Measurements from ENCODE around the gene KCNA4.

The KCNA4 gene

DNA sequence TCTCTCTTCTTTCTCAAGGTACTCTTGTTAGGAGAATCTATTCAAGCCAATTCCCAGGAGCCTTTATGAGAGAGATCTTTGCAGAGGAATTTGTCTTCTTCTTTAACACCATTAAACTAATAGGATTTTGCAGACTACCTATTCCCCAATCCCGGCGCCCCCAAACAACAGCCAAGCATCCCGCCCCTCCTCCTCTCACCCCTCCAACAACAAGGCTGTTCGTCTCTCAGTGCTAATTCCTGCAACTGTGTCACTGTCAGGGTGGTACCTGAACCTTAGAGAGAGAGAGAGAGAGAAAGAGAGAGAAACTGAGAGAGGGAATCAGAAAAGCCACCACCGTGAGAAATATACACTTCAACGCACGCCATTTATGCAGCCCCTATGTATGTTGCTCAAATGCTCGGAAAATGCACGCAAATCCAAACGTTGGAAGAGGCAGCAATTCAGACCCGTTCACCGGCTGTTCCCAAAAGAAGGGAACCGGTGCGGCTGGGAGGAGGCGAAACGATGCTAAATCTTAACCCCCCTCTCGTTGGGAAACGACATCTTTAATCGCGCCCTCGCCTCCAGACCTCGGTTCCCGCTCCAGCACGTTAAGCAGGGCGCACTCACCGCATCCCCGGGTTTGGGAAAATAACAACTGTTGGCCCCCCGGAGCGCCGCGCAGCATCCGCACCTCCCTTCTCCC is 961 bp downstream of the KCNA4 start:
- ATAC-seq, result no peak
- TF ChIP-seq ZNF8 (CRISPR knock-in tag; IDR thresholded peaks at IDR 0.05), result no peak
- TF ChIP-seq GLIS3 (CRISPR knock-in tag; IDR thresholded peaks at IDR 0.05), result no peak
- no peak for TF ChIP-seq RARB (CRISPR knock-in tag; IDR thresholded peaks at IDR 0.05)
- TF ChIP-seq, protein P1, sequence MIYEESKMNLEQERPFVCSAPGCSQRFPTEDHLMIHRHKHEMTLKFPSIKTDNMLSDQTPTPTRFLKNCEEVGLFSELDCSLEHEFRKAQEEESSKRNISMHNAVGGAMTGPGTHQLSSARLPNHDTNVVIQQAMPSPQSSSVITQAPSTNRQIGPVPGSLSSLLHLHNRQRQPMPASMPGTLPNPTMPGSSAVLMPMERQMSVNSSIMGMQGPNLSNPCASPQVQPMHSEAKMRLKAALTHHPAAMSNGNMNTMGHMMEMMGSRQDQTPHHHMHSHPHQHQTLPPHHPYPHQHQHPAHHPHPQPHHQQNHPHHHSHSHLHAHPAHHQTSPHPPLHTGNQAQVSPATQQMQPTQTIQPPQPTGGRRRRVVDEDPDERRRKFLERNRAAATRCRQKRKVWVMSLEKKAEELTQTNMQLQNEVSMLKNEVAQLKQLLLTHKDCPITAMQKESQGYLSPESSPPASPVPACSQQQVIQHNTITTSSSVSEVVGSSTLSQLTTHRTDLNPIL (CRISPR knock-in tag; IDR thresholded peaks at IDR 0.05; ENCODE audit: low read depth), result no peak
- TF ChIP-seq, protein P2, sequence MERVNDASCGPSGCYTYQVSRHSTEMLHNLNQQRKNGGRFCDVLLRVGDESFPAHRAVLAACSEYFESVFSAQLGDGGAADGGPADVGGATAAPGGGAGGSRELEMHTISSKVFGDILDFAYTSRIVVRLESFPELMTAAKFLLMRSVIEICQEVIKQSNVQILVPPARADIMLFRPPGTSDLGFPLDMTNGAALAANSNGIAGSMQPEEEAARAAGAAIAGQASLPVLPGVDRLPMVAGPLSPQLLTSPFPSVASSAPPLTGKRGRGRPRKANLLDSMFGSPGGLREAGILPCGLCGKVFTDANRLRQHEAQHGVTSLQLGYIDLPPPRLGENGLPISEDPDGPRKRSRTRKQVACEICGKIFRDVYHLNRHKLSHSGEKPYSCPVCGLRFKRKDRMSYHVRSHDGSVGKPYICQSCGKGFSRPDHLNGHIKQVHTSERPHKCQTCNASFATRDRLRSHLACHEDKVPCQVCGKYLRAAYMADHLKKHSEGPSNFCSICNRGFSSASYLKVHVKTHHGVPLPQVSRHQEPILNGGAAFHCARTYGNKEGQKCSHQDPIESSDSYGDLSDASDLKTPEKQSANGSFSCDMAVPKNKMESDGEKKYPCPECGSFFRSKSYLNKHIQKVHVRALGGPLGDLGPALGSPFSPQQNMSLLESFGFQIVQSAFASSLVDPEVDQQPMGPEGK (CRISPR knock-in tag; IDR thresholded peaks at IDR 0.05; ENCODE audit: borderline replicate concordance), result no peak
- TF ChIP-seq OSR1 (CRISPR knock-in tag; IDR thresholded peaks at IDR 0.05), result no peak
- TF ChIP-seq SNAI2 (CRISPR knock-in tag; IDR thresholded peaks at IDR 0.05), result no peak
- TF ChIP-seq TCF4 (CRISPR knock-in tag; IDR thresholded peaks at IDR 0.05; ENCODE audit: borderline replicate concordance), result no peak
- TF ChIP-seq, protein P3, sequence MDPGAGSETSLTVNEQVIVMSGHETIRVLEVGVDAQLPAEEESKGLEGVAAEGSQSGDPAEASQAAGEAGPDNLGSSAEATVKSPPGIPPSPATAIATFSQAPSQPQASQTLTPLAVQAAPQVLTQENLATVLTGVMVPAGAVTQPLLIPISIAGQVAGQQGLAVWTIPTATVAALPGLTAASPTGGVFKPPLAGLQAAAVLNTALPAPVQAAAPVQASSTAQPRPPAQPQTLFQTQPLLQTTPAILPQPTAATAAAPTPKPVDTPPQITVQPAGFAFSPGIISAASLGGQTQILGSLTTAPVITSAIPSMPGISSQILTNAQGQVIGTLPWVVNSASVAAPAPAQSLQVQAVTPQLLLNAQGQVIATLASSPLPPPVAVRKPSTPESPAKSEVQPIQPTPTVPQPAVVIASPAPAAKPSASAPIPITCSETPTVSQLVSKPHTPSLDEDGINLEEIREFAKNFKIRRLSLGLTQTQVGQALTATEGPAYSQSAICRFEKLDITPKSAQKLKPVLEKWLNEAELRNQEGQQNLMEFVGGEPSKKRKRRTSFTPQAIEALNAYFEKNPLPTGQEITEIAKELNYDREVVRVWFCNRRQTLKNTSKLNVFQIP (CRISPR knock-in tag; IDR thresholded peaks at IDR 0.05; ENCODE audit: borderline replicate concordance, low read depth), result no peak
- TF ChIP-seq, protein P4, sequence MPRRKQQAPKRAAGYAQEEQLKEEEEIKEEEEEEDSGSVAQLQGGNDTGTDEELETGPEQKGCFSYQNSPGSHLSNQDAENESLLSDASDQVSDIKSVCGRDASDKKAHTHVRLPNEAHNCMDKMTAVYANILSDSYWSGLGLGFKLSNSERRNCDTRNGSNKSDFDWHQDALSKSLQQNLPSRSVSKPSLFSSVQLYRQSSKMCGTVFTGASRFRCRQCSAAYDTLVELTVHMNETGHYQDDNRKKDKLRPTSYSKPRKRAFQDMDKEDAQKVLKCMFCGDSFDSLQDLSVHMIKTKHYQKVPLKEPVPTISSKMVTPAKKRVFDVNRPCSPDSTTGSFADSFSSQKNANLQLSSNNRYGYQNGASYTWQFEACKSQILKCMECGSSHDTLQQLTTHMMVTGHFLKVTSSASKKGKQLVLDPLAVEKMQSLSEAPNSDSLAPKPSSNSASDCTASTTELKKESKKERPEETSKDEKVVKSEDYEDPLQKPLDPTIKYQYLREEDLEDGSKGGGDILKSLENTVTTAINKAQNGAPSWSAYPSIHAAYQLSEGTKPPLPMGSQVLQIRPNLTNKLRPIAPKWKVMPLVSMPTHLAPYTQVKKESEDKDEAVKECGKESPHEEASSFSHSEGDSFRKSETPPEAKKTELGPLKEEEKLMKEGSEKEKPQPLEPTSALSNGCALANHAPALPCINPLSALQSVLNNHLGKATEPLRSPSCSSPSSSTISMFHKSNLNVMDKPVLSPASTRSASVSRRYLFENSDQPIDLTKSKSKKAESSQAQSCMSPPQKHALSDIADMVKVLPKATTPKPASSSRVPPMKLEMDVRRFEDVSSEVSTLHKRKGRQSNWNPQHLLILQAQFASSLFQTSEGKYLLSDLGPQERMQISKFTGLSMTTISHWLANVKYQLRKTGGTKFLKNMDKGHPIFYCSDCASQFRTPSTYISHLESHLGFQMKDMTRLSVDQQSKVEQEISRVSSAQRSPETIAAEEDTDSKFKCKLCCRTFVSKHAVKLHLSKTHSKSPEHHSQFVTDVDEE (CRISPR knock-in tag; IDR thresholded peaks at IDR 0.05), result no peak
- no peak for TF ChIP-seq ISL1 (CRISPR knock-in tag; IDR thresholded peaks at IDR 0.05)
- no peak for TF ChIP-seq ESRRG (CRISPR knock-in tag; IDR thresholded peaks at IDR 0.05)
- TF ChIP-seq ZNF565 (CRISPR knock-in tag; conservative IDR thresholded peaks at IDR 0.05; ENCODE audit: low read depth), result no peak
- TF ChIP-seq ZFP3 (CRISPR knock-in tag; IDR thresholded peaks at IDR 0.05), result no peak
- TF ChIP-seq ZFP30 (CRISPR knock-in tag; IDR thresholded peaks at IDR 0.05), result no peak
- no peak for TF ChIP-seq CSDC2 (CRISPR knock-in tag; IDR thresholded peaks at IDR 0.05)

DNA sequence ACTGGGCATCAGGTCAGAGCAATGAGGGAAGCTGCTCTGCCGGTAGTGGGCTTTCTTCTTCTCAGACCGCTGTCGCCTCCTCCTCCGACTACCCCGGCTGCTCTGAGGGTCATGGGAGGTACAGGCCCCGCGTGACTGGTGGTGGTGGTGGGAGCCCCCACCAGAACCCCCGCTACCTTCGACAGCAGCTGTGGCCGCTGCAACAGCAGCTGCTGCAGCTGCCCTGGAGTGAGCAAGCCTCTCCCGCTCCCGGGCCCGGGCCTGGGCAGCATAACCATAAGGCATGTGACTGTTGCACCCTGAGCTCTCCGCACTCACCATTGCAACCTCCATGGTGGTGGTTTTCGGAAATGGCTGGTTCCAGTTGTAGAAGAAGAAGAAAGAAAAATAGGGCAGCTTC is 4.5 kb downstream of the KCNA4 start:
- TF ChIP-seq ZNF70 (CRISPR knock-in tag; IDR thresholded peaks at IDR 0.05), result no peak
- TF ChIP-seq TCF4 (CRISPR knock-in tag; IDR thresholded peaks at IDR 0.05; ENCODE audit: borderline replicate concordance), result no peak
- no peak for TF ChIP-seq CSDC2 (CRISPR knock-in tag; IDR thresholded peaks at IDR 0.05)
- TF ChIP-seq, protein P5, sequence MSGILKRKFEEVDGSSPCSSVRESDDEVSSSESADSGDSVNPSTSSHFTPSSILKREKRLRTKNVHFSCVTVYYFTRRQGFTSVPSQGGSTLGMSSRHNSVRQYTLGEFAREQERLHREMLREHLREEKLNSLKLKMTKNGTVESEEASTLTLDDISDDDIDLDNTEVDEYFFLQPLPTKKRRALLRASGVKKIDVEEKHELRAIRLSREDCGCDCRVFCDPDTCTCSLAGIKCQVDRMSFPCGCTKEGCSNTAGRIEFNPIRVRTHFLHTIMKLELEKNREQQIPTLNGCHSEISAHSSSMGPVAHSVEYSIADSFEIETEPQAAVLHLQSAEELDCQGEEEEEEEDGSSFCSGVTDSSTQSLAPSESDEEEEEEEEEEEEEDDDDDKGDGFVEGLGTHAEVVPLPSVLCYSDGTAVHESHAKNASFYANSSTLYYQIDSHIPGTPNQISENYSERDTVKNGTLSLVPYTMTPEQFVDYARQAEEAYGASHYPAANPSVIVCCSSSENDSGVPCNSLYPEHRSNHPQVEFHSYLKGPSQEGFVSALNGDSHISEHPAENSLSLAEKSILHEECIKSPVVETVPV (CRISPR knock-in tag; IDR thresholded peaks at IDR 0.05), result no peak
- no peak for ATAC-seq

DNA sequence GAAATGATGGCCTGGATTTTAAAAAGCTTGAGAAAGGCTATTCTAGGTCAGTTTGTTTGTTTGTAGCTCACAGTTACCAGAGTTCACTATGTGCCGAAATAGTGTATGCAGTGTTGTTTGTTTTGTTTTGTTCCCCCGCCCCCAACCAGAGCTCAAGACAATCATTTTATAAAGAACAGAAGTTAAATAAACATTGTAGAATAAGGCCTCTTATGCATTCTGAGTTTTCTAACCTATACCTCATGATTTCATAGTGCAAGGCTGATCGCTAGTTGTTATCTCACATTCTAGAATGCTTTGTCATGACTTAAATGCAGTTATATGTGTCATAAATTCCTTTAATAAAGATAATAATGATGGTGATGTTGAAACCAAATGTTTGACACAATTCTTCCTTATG is 7.8 kb downstream of the KCNA4 start:
- ATAC-seq, result no peak
- no peak for TF ChIP-seq TCF4 (CRISPR knock-in tag; IDR thresholded peaks at IDR 0.05; ENCODE audit: borderline replicate concordance)
- TF ChIP-seq, protein P3 (CRISPR knock-in tag; IDR thresholded peaks at IDR 0.05; ENCODE audit: borderline replicate concordance, low read depth), result no peak
- TF ChIP-seq OSR1 (CRISPR knock-in tag; IDR thresholded peaks at IDR 0.05), result no peak
- no peak for TF ChIP-seq ZNF565 (CRISPR knock-in tag; conservative IDR thresholded peaks at IDR 0.05; ENCODE audit: low read depth)
- TF ChIP-seq RARB (CRISPR knock-in tag; IDR thresholded peaks at IDR 0.05), result no peak
- no peak for TF ChIP-seq ZNF70 (CRISPR knock-in tag; IDR thresholded peaks at IDR 0.05)
- no peak for TF ChIP-seq GLIS3 (CRISPR knock-in tag; IDR thresholded peaks at IDR 0.05)
- no peak for TF ChIP-seq ARNTL (CRISPR knock-in tag; IDR thresholded peaks at IDR 0.05; ENCODE audit: borderline replicate concordance, low read depth)
- no peak for TF ChIP-seq SNAI2 (CRISPR knock-in tag; IDR thresholded peaks at IDR 0.05)
- TF ChIP-seq ZNF8 (CRISPR knock-in tag; IDR thresholded peaks at IDR 0.05), result no peak
- TF ChIP-seq, protein P5 (CRISPR knock-in tag; IDR thresholded peaks at IDR 0.05), result no peak
- TF ChIP-seq TOX (CRISPR knock-in tag; IDR thresholded peaks at IDR 0.05; ENCODE audit: borderline replicate concordance), result no peak
- no peak for TF ChIP-seq ZFP30 (CRISPR knock-in tag; IDR thresholded peaks at IDR 0.05)
- TF ChIP-seq, protein P4 (CRISPR knock-in tag; IDR thresholded peaks at IDR 0.05), result no peak
